Peyer's patch (tissue), 4 donors: ENCODE measurements around the gene TRAPPC3. TPM values are rescaled to one million over a fixed set of nuclear protein-coding genes. Genes with fewer than 3 reads are reported as not detected.

Experiments
- DNase-seq, 3 donors: peaks; one replicate each; pipeline ENCODE4 v3.0.0-alpha.2; 2017 to 2019
- H3K27ac ChIP-seq, 4 donors: fragments of 200-600 bp; sonication (generic); one replicate each; pipeline ENCODE4 v1.5.1; 2016 to 2019
- H3K27me3 ChIP-seq, 2 donors: fragments of 200-600 bp; sonication (generic); one replicate each; pipeline ENCODE4 v1.5.1; 2019
- H3K36me3 ChIP-seq, 3 donors: fragments of 200-600 bp; sonication (generic); one replicate each; pipeline ENCODE4 v1.5.1; 2016 to 2019
- H3K4me1 ChIP-seq, 4 donors: fragments of 200-600 bp; sonication (generic); one replicate each; pipeline ENCODE4 v1.5.1; 2016 to 2019
- H3K4me3 ChIP-seq, 4 donors: fragments of 200-600 bp; sonication (generic); 1 replicate in 3 of 4; 2 replicates in 1 of 4; pipeline ENCODE4 v1.5.1; 2016 to 2019; ENCODE audit warnings: mild to moderate bottlenecking in 1 of 4
- H3K9me3 ChIP-seq, 4 donors: fragments of 200-600 bp; sonication (generic); one replicate each; pipeline ENCODE4 v1.5.1; 2016 to 2019; ENCODE audit warnings: mild to moderate bottlenecking in 1 of 4
- CTCF ChIP-seq, 6 experiments: fragments of 450-650 bp in 4 of 6; fragments of 200-600 bp in 2 of 6; sonication (generic) in 1 of 6; IDR thresholded peaks; one replicate each; pipeline ENCODE4 v1.5.1; 2017 to 2019; ENCODE audit warnings: antibody characterized with exemption in 6 of 6, mild to moderate bottlenecking in 3 of 6, moderate library complexity in 1 of 6
- POLR2A ChIP-seq, 2 donors: fragments of 450-650 bp; IDR thresholded peaks; one replicate each; pipeline ENCODE4 v1.5.1; 2017; ENCODE audit warnings: antibody characterized with exemption in 2 of 2, mild to moderate bottlenecking in 2 of 2, moderate library complexity in 2 of 2
- total RNA-seq, 4 donors: library from RNA; depleted of rRNA; stranded (reverse); fragments of >200 nt; gene quantifications; one replicate each; pipeline ENCODE4 v1.1.0, GENCODE V29; 2016

Gene TRAPPC3
- total RNA-seq, 4 donors from 2014 or later, result 56.2 to 113 (median 73.7) TPM

- Histone ChIP-seq H3K9me3 (no peaks in the 10 kb centered on the region), H3K27me3 (no peaks in the 10 kb centered on the region), H3K27ac (peak overlapping the region; percentile 88 to 92 (median 88)), H3K4me3 (no peak overlapping the region), H3K4me1 (peaks cover 4 to 44% (median 33%) of the 10 kb centered on the region in 4 donors), H3K36me3 (no peaks in the 10 kb centered on the region)
- no peak for TF ChIP-seq CTCF (IDR thresholded peaks at IDR 0.05)
- no peak for TF ChIP-seq POLR2A (IDR thresholded peaks at IDR 0.05)
- DNase-seq, result peak in 2 of 3 donors; percentile 79 to 81
Observed at GRCh38 chr1:36151845-36152203, 2.5 kb upstream of the TRAPPC3 start.

- peak overlapping the region; percentile 88 to 92 (median 88) for H3K27ac ChIP-seq
- no peaks in the 10 kb centered on the region for H3K9me3 ChIP-seq
- no peak for DNase-seq
- peaks cover 4 to 44% (median 33%) of the 10 kb centered on the region in 4 donors for H3K4me1 ChIP-seq
- H3K4me3 ChIP-seq, result peak overlapping the region in 2 of 4 donors; percentile 21 to 29
- no peaks in the 10 kb centered on the region for H3K27me3 ChIP-seq
- no peak for TF ChIP-seq CTCF (IDR thresholded peaks at IDR 0.05)
- TF ChIP-seq POLR2A (IDR thresholded peaks at IDR 0.05), result no peak
- H3K36me3 ChIP-seq, result no peaks in the 10 kb centered on the region
Observed at GRCh38 chr1:36151134-36151844, 2.0 kb upstream of the TRAPPC3 start.

- DNase-seq, result peak; percentile 83 to 95 (median 88)
- Histone ChIP-seq H3K27me3 (no peaks in the 10 kb centered on the region), H3K27ac (peak overlapping the region; percentile 88 to 92 (median 88)), H3K9me3 (no peaks in the 10 kb centered on the region), H3K4me3 (peak overlapping the region in 2 of 4 donors; percentile 21 to 29), H3K4me1 (peaks cover 4 to 44% (median 33%) of the 10 kb centered on the region in 4 donors), H3K36me3 (no peaks in the 10 kb centered on the region)
- TF ChIP-seq CTCF (IDR thresholded peaks at IDR 0.05) (no peak), POLR2A (IDR thresholded peaks at IDR 0.05) (peak; percentile 44 to 68)
Observed at GRCh38 chr1:36150296-36151133, 1.2 kb upstream of the TRAPPC3 start.

- Histone ChIP-seq H3K4me3 (peak overlapping the region in 3 of 4 donors; percentile 9 to 91 (median 75)), H3K4me1 (peaks cover 4 to 41% (median 29%) of the 10 kb centered on the region in 4 donors), H3K27me3 (no peaks in the 10 kb centered on the region), H3K36me3 (no peaks in the 10 kb centered on the region), H3K9me3 (no peaks in the 10 kb centered on the region), H3K27ac (peak overlapping the region; percentile 88 to 92 (median 88))
- no peak for DNase-seq
- no peak for TF ChIP-seq POLR2A (IDR thresholded peaks at IDR 0.05)
Observed at GRCh38 chr1:36149973-36150295, 648 bp upstream of the TRAPPC3 start.

GRCh38 chr1:36148821-36149236, 457 bp downstream of the TRAPPC3 start:
- Histone ChIP-seq H3K9me3 (no peaks in the 10 kb centered on the region), H3K27me3 (no peaks in the 10 kb centered on the region), H3K4me1 (peaks cover 4 to 38% (median 28%) of the 10 kb centered on the region in 4 donors), H3K4me3 (peak overlapping the region; percentile 70 to 91 (median 82)), H3K36me3 (no peaks in the 10 kb centered on the region), H3K27ac (peak overlapping the region; percentile 80 to 92 (median 88))
- no peak for DNase-seq
- TF ChIP-seq CTCF (IDR thresholded peaks at IDR 0.05), result no peak
- TF ChIP-seq POLR2A (IDR thresholded peaks at IDR 0.05), result no peak

- no peaks in the 10 kb centered on the region for H3K9me3 ChIP-seq
Observed at GRCh38 chr1:36144413-36144812, 4.9 kb downstream of the TRAPPC3 start.

More at GRCh38 chr1:36144413-36144812, 4.9 kb downstream of the TRAPPC3 start:
- H3K4me1 ChIP-seq, result peaks cover 0 to 12% (median 5%) of the 10 kb centered on the region in 4 donors
- DNase-seq, result no peak
- H3K27ac ChIP-seq, result no peak overlapping the region
- H3K27me3 ChIP-seq, result no peaks in the 10 kb centered on the region
- H3K36me3 ChIP-seq, result peaks cover 0 to 10% (median 0%) of the 10 kb centered on the region in 3 donors
- TF ChIP-seq POLR2A (IDR thresholded peaks at IDR 0.05), result no peak
- no peak for TF ChIP-seq CTCF (IDR thresholded peaks at IDR 0.05)
- H3K4me3 ChIP-seq, result no peak overlapping the region
